Left cardiac atrium (tissue), 4 donors: ENCODE results near the gene HOXD10. TPM values are rescaled to one million over a fixed set of nuclear protein-coding genes. Genes with fewer than 3 reads are reported as not detected.
A peak's percentile ranks its signal among the peaks of the same experiment; 100 is the strongest.

Experiments used
- ATAC-seq, 2 donors: fragments of 200-7000 bp; cut with Tn5 transposase; one replicate each; pipeline ENCODE4 v1.9.1; 2020; ENCODE audit warnings: mild to moderate bottlenecking in 2 of 2, moderate library complexity in 2 of 2
- DNase-seq: peaks from one replicate; pipeline ENCODE4 v3.0.0-alpha.2; 2020
- intact Hi-C, 2 donors: fragments of 100-400 bp; cut with DNase I; formaldehyde crosslinking; loops; one replicate each; pipeline versions ENCODE4 v1.14.1 to v1.15.1; 2022 to 2023
- total RNA-seq, 2 donors: library from RNA; stranded (reverse); fragmentation: NEBNext Ultra II Directional; extraction: Animal tissue kit (Norgen Biotek cat#: 25700); gene quantifications; one replicate each; pipeline ENCODE4 v1.2.1, GENCODE V29; 2021
- donor health status: DM: no; HTN: yes; CAD: no.
- donor health status: DM: no; HTN: yes; CAD: no; lungs with severe emphysema.
- donor health status: DM: yes; HTN: yes; CAD: no.
- donor health status: Dilated cardiomyopathy.

Gene HOXD10
- total RNA-seq, 2 donors from 2014 or later = not detected

DNA sequence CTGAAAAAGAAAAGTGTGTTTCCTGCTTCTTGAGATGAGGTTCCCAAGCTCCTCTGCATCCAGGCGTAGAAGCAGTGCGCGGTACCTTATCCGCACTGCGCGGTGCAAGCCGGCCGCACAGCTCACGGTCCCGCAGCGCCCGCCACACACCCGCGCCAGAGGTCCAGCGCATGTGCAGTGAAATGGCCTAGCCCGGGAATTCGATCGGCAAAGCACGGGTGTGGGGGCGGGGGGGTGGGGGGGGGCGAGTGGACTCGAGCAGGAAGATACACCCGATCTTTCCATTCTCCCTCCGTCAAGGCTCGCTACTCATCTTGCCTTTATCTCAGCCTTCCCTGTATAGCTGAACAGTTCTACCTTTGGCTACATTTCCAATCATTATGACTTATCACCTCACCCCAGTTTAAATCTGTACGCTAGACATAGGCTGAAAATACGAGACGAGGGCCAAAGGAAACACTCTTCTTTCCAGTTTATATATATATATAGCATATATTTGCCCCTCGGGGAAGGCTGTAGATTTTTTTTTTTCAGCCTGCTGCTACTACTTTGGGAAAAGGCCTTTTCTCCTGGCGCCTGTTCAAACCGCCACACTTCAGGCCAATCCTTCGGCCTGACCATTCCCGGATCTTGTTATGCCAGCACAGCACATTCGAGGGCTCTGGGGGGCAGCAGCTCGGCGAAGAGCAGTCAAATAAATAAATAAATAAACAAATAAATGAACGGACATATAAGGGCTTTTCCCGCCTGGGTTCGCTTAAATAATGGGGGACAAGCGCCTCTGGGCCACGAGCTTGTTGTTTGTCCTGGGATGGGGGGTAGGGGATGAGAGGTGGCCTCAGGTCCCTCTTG is 23.3 kb downstream of the HOXD10 start:
- DNase-seq (no peak), ATAC-seq (no peak)
- intact Hi-C loops = loop anchor here (2.0 to 5.0 kb wide), 5 partner anchors 315 to 497 kb away; no protein-coding TSS in a partner anchor

DNA sequence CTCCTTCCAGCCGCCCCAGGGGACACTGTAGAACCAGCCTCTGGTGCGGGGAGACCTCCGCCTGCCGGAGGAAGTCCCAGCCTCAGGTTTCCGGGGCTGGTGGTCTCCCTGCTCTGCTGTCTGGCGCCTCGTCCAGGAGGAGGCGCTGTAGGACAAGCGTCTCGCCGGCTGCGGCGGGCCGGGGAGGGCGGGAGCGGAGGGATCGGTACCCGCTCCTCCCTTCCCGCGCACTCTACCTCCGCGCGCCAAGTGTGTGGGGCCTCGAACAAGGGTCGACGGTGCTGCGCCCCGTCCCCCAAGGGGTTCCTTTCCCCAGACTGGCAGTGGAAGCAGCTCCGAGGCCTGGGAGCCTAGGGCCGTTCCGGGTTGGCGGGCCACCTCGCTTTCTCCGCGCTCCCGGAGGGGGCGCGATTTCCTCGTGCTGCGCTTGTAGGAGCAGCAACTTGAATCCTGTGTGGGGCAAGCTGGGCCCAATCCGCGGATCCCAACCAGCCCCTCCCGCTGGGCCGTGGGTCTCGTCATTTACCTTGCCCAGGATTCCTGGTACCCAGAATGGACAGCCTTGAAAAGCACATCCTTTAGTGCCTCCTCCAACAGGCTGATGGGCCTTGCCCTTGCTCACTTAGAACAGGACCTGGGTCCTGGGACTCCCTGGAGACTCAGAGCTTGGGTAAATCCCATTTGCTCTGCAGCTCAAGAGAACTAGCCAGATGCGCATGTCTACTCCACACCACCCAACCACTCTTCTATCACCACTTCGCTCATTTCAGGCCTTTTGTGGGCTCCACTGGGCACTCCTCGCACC is 24.1 kb downstream of the HOXD10 start:
- DNase-seq = peak; percentile 73
- intact Hi-C loops = loop anchor here (2.0 to 5.0 kb wide), 4 partner anchors 314 to 497 kb away; no protein-coding TSS in a partner anchor
- peak; percentile 92 to 93 for ATAC-seq

DNA sequence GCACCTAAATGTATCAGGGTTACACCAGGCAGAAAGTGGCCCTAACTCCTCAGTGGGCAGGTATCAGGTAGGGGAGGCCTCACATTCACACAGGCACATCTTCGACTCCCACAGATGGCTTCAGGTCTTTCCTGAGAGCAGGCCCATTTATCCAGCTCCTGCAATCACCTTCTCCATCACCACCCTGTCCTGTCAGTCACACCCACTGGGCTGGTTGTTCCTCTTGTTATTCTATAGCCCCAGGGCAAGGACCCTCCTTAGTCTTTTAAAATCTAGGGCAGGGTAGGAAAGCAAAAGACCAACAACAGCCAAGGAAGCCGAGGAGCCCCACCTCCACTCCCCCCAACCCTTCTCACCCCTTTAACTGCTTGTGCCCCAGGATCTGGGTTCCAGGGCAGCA is 25.7 kb downstream of the HOXD10 start:
- intact Hi-C loops = loop anchor here (5.0 kb wide), 2 partner anchors 410 to 495 kb away; no protein-coding TSS in a partner anchor
- no peak for DNase-seq
- no peak for ATAC-seq

DNA sequence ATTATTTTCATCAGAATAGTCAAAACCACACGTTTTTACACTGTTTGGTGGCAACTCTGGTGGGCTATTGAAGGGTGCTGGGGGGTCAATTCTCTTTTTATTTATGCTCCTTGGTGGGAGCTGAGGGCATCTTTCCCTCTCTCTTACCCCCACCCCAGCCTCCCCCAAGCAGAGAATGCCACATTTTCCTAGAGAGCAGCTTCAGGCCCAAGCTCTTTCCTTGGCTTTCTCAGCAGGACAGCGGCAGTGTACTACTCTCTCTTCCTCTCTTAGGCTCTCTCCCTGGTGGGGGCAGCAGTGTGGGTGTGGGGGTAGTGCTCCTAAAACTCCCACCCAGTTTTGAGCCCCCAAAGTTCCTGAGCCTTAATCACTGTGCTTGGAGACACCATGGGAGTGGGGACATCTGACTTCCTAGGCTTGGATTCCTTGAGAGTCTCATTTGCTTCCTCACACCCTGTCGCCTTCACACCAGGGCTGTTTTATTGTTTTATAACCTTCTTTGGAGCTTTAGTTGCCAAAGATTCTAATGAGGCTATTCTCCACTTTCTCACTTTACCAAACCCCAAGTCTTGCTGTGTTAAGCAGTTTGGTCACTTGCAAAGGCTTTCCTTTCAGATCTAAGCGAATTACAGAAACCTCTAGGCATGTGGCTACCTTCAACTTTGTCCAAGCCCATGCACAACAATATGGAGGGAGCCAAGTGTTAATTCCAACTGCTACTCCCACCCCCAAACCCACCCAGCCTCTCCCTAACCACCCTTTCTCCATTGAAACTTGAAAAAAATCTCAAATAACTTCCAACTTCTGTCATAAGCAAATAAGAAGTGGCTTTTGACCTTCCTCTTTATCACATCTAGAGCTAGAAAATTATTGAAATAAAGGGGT is 28.7 kb downstream of the HOXD10 start:
- no peak for ATAC-seq
- intact Hi-C loops = no loop called here

DNA sequence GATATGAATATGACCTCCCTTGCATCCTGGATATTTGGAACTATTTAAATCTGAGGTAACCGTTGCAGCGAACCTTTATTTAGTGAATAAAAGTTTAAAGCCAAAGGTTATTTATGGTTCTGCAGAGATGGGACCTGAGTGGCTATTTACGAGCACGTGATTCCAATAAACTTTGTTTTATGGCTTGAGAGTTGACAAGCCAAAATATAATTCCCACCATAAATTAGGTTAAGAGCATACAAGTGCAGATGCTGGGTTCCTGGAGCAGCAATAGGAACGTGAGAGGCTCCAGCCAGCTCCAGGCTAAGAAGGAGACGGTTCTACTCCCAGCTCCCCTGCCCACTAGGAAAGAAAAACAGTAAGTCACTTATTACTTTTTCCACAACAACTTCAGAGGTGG is 29.5 kb downstream of the HOXD10 start:
- intact Hi-C loops = no loop called here
- ATAC-seq = no peak
- no peak for DNase-seq

More for the DNA sequence above, 28.7 kb downstream of the HOXD10 start:
- no peak for DNase-seq

DNA sequence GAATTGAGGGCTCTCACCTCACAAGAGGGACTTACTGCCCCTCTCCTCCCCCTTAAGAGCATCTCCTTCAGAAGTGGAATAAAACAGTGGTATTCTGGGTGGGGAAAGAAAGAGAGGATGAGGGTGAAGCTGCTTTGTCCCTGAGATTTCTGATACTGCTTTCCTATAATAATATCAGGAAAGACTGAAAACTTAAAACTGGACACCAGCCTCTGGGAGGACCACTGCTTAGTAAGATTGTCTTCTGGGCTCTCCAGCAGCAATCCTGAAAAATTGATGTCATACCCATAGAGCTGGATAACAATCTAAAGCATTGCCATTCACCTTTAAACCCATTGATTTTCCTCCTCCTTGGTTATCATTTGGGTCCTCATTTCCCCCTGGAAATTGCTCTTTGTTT is 30.1 kb downstream of the HOXD10 start:
- no peak for DNase-seq
- intact Hi-C loops = no loop called here
- no peak for ATAC-seq

DNA sequence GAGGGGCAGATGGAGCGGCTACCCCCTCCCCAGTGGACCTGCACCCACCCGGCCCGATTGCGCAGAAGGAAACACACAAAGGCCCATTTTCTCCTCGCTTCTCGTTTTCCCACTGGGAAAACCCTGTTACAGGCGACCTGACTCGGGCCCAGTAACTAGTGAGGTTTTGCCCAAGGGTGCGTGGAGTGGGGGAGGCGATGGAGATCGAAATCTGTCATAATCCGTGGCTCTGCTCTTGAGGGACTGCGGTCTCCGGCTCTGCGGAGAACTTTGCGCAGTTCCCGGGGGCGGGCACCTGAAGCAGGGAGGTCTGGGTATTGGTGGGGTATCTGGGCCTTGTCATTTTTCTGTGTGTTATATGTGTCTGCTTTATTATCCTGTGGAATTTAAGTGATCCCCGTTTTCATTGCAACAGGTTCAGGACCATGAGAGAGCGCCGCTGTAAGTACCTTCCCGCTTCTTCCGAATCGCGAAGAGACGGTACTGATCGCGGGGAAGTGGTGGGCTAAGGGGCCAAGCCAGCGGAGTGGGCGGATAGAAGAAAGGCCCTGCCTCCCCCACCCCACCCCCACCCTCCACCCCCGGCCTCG is 30.7 kb downstream of the HOXD10 start:
- no peak for ATAC-seq
- intact Hi-C loops = no loop called here

DNA sequence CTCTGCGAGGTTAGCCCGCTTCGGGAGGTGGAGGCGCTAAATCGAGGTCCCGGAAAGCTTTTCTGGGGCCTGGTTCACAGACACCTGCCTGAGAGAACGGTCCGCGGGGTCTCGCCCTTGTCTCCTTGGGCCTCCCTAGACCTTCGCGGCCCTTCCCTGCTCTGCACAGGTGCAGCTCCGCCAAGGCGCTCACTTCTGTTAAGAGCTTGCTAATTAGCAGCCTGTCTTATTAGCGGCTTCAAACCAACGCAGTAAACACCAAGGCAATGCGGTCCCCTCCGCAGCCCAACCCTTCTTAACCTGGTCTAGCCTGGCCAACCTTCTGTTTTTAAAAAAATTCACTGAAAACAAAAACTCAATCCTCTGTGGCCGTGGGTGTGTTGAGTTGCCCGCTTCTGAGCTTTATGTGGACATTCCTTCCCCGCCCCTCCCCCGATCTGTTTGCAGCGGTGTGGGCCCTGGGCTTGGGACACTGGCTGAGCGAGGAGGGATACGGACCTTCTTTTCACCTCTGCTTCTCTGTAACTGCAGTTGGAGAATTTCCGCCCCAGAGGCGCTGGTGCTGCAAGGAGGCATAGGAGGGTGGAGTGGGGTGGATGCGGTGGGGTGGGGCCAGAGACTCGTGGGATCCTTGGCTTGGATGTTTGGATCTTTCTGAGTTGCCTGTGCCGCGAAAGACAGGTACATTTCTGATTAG is 31.4 kb downstream of the HOXD10 start:
- intact Hi-C loops = no loop called here
- no peak for ATAC-seq
- DNase-seq = no peak

More for the DNA sequence above, 30.7 kb downstream of the HOXD10 start:
- no peak for DNase-seq

DNA sequence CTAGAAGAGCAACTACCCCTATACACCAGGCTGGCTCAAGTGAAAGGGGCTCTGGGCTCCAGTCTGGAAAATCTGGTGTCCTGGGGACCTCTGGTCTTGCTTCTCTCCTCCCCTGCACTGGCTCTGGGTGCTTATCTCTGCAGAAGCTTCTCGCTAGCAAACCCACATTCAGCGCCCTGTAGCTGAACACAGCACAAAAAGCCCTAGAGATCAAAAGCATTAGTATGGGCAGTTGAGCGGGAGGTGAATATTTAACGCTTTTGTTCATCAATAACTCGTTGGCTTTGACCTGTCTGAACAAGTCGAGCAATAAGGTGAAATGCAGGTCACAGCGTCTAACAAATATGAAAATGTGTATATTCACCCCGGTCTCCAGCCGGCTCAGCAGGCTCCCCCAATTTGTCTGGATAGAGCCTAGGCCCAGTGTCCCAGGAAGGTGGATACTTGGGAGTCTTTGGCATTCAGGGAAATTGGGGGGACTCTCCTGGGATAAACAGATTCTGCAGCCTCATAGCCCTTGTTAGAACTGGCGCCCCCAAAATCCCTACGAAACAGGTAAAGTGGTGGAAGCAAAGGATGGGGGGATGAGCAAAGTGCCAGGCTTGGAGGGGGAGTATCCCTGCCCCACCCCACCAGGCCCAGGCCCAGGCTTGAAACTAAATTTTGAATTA is 32.3 kb downstream of the HOXD10 start:
- intact Hi-C loops = no loop called here
- no peak for ATAC-seq
- no peak for DNase-seq

DNA sequence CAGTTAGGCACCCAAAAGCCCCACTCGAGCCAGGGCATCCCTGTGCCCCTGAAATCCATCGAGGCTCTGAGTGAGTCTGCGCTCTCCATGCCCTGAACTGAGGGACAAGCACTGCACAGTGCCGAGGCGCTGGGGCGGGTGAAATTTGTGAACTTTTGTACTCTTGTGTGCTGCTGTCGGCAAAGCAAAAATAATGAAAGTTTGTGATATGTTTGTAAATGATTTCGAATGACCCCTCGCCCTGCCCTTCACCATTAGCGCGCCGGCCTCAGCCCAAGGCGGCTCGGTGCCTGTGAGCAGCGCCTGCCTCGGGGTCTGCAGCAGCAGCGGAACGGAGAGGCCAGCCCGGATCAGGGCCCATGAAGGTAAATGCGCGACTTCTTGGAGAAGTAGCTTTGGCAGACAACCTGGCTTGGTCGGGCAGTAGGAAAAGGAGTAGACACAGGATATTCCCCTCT is 32.9 kb downstream of the HOXD10 start:
- no peak for ATAC-seq
- intact Hi-C loops = no loop called here
- no peak for DNase-seq

DNA sequence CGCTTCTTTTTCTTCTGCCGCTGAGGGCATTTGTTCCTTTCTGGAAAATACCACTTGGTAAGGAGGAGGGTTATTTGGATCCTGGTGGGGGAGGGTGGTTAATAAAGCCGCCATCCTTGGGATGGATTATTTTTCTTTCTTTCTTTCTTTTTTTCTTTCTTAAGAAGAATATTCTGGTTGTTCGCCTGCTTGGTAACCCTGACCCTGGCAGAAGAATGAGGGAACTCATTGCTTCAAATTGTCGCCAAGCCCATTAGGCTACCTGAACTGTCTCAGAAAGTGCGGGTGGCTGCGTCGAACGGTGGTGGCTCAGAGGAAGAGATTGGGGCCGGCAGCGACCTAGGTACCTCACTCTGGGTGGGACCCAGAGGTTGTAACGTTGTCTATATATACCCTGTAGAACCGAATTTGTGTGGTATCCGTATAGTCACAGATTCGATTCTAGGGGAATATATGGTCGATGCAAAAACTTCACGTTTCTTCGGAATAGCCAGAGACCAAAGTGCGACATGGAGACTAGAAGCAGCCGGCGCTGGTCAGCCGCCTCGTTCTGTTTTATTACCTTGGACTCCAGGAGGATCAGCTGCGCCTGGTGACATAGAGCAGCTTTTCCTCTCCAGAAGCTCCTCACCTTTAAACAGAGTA is 33.5 kb downstream of the HOXD10 start:
- no peak for DNase-seq
- ATAC-seq = no peak
- intact Hi-C loops = no loop called here

DNA sequence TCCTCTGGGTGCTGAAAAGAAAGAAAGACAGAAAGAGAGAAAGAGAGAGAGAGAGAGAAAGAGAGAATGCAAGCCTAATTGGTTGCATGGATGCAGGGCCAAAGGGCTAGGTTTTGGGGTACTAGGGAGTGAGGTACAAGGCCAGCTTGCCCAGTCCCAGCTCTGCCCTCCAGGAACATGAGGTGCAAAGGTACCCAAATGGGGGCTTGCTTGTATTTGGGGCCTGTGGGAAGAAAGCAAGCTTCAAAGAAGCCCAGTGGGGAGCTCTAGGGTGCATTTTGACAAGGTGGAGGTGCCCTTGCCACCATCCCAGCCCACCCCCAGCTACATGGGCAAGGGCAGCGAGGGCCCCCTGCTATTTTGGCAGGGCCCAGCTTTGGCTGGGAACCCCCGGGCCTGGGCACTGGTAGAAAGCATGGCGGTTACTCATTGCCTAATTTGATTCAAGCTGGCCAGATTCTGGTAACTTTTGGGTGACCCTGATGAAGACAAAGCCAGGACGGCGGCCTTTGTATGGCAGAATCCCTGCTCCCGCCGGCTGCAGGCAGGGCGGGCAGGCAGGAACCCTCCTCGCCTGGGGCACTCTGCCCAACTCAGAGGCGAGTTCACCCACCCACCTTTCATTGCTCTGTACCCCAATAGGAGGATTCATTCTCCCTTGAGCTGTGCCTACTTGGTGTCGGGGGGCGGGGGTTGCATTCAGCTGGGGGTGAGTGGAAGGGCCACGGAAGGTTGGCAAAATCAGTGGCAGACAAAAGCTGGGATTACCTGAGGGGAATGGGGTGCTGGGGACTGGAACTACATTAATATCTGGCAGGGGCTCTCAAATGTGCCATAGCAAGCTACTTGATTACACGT is 34.2 kb downstream of the HOXD10 start:
- intact Hi-C loops = no loop called here
- DNase-seq (no peak), ATAC-seq (no peak)

DNA sequence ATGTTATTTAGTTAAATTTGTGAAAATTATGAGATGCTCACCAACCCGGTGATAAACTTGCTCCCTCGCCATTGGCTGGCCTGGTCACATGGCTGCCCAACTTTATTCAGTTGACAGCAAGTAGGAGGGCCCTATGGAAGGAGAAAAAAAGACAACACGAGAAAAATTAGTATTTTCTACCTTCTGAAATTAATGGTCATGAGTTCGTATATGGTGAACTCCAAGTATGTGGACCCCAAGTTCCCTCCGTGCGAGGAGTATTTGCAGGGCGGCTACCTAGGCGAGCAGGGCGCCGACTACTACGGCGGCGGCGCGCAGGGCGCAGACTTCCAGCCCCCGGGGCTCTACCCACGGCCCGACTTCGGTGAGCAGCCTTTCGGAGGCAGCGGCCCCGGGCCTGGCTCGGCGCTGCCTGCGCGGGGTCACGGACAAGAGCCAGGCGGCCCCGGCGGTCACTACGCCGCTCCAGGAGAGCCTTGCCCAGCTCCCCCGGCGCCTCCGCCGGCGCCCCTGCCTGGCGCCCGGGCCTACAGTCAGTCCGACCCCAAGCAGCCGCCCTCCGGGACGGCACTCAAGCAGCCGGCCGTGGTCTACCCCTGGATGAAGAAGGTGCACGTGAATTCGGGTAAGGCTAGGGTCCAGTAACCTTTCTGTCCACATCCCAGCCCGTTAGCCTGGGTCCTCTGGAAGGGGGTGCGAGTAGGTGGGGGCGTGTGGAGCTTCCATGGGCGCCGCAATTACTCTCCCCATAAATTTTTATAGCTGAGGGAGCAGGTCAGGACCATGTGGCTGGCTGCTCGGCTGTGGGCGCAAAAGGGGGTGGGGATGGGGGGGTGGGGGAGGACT is 35.1 kb downstream of the HOXD10 start, which contains the start of gene HOXD4:
HOXD4 (plus strand) TSS at position 109 of the 846 bp plus-strand sequence; CDS start at position 193, 84 bp downstream.
- ATAC-seq (no peak), DNase-seq (no peak)
- intact Hi-C loops = no loop called here

DNA sequence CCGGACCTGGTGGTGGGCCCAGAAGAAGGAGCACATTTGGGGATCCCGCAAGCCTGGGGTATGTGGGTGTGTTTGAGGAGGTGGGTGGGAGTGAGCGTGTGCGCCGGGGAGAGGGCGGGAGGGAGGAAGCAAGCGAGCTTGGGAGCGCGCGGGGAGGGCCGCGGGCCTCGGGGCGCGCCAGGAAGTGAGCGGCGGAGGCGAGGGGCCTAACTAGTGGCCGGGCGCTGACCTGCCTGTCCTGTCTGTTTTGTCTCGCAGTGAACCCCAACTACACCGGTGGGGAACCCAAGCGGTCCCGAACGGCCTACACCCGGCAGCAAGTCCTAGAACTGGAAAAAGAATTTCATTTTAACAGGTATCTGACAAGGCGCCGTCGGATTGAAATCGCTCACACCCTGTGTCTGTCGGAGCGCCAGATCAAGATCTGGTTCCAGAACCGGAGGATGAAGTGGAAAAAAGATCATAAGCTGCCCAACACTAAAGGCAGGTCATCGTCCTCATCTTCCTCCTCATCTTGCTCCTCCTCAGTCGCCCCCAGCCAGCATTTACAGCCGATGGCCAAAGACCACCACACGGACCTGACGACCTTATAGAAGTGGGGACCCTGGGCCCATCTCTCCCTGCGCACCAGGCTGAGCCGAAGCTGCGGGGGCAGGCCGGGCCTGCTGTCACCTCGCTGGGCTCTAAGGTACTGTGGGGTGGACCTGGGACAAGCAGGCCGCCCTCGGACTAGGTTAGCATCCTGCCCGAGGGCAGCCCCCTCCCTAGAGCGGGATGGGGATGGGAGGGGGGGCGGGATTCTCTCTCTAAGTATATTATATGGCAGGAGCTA is 36.0 kb downstream of the HOXD10 start:
- no peak for ATAC-seq
- intact Hi-C loops = no loop called here
- no peak for DNase-seq
